Brain microvascular endothelial cell (primary cell): ENCODE measurements around the gene RSPRY1.

Experiments used
- DNase-seq: peaks from one replicate; pipeline ENCODE4 v3.0.0-alpha.2; 2020
- H3K27ac ChIP-seq: fragments of 250-450 bp; sonication (Bioruptor Pico); 2 replicates; pipeline ENCODE4 v1.5.1; 2020; ENCODE audit warnings: mild to moderate bottlenecking, moderate library complexity
- H3K27me3 ChIP-seq: fragments of 250-450 bp; sonication (Bioruptor Pico); replicated peaks from 2 replicates; pipeline ENCODE4 v1.5.1; 2020; ENCODE audit warnings: mild to moderate bottlenecking
- H3K36me3 ChIP-seq: fragments of 250-450 bp; sonication (Bioruptor Pico); replicated peaks from 2 replicates; pipeline ENCODE4 v1.5.1; 2020; ENCODE audit warnings: mild to moderate bottlenecking
- H3K4me3 ChIP-seq: 2 replicates; pipeline ENCODE4 v1.5.1; 2011; ENCODE audit warnings: low read depth, mild to moderate bottlenecking, control low read depth, low read length, moderate library complexity
- CTCF ChIP-seq: IDR thresholded peaks from 2 replicates; pipeline ENCODE4 v1.5.1; 2011; ENCODE audit warnings: low read depth, mild to moderate bottlenecking, moderate library complexity, low read length, control low read depth, inconsistent platforms; ENCODE audit errors: missing control alignments
- in situ Hi-C: cut with HindIII; loops from 2 replicates; pipeline ENCODE4 v1.10.0; 2017; ENCODE audit warnings: low sequenced_read_pairs, low pct_ligation_motif_present

RSPRY1 gene

GRCh38 chr16:57236022-57236350, 49.9 kb downstream of the RSPRY1 start:
- Histone ChIP-seq H3K27me3 (no peaks in the 10 kb centered on the region), H3K27ac (peak overlapping the region; percentile 62), H3K4me3 (no peak overlapping the region), H3K36me3 (peaks cover 45% of the 10 kb centered on the region)
- in situ Hi-C loops, result no loop called here
- DNase-seq, result no peak
- TF ChIP-seq CTCF, result no peak

- peaks cover 19% of the 10 kb centered on the region for H3K36me3 ChIP-seq
- no peak for TF ChIP-seq CTCF
- no peak for DNase-seq
These were observed 52.6 kb downstream of the RSPRY1 start for GRCh38 chr16:57238682-57239081.

GRCh38 chr16:57239107-57239506, 53.0 kb downstream of the RSPRY1 start:
- in situ Hi-C loops, result no loop called here
- TF ChIP-seq CTCF, result no peak
- DNase-seq, result no peak

More at GRCh38 chr16:57238682-57239081, 52.6 kb downstream of the RSPRY1 start:
- H3K4me3 ChIP-seq, result no peak overlapping the region
- no peaks in the 10 kb centered on the region for H3K27me3 ChIP-seq
- no peak overlapping the region for H3K27ac ChIP-seq
- in situ Hi-C loops, result no loop called here

GRCh38 chr16:57240851-57241250, 54.7 kb downstream of the RSPRY1 start:
- no peak for DNase-seq
- TF ChIP-seq CTCF, result no peak
- H3K27ac ChIP-seq, result no peak overlapping the region
- no peak overlapping the region for H3K4me3 ChIP-seq
- H3K27me3 ChIP-seq, result no peaks in the 10 kb centered on the region
- H3K36me3 ChIP-seq, result peaks cover 6% of the 10 kb centered on the region
- in situ Hi-C loops, result no loop called here

More at GRCh38 chr16:57239107-57239506, 53.0 kb downstream of the RSPRY1 start:
- H3K27ac ChIP-seq, result no peak overlapping the region
- no peaks in the 10 kb centered on the region for H3K27me3 ChIP-seq
- peaks cover 14% of the 10 kb centered on the region for H3K36me3 ChIP-seq
- H3K4me3 ChIP-seq, result no peak overlapping the region

GRCh38 chr16:57242650-57243049, 56.5 kb downstream of the RSPRY1 start:
- in situ Hi-C loops, result no loop called here
- H3K4me3 ChIP-seq, result no peak overlapping the region
- no peak overlapping the region for H3K27ac ChIP-seq
- no peak for TF ChIP-seq CTCF
- H3K27me3 ChIP-seq, result no peaks in the 10 kb centered on the region
- H3K36me3 ChIP-seq, result peaks cover 6% of the 10 kb centered on the region
- no peak for DNase-seq

GRCh38 chr16:57244463-57244766, 58.3 kb downstream of the RSPRY1 start:
- peak overlapping the region; percentile 50 for H3K4me3 ChIP-seq
- H3K27me3 ChIP-seq, result no peaks in the 10 kb centered on the region
- H3K36me3 ChIP-seq, result peaks cover 8% of the 10 kb centered on the region
- in situ Hi-C loops, result no loop called here
- H3K27ac ChIP-seq, result peak overlapping the region; percentile 59
- no peak for DNase-seq
- no peak for TF ChIP-seq CTCF
